Suppressor macrophage treated with lipopolysaccharide for 1 hour (primary cell): Measurements from ENCODE around the gene ING3.
"Not testable (repeated sequence)": the region's sequence is repeated elsewhere in the genome, so short reads cannot be mapped to it uniquely, and the experiment has no call there.

Experiments used
- DNase-seq, 3 donors: peaks; one replicate each; pipeline ENCODE4 v3.0.0-alpha.2; 2020 to 2022

ING3 gene

DNA sequence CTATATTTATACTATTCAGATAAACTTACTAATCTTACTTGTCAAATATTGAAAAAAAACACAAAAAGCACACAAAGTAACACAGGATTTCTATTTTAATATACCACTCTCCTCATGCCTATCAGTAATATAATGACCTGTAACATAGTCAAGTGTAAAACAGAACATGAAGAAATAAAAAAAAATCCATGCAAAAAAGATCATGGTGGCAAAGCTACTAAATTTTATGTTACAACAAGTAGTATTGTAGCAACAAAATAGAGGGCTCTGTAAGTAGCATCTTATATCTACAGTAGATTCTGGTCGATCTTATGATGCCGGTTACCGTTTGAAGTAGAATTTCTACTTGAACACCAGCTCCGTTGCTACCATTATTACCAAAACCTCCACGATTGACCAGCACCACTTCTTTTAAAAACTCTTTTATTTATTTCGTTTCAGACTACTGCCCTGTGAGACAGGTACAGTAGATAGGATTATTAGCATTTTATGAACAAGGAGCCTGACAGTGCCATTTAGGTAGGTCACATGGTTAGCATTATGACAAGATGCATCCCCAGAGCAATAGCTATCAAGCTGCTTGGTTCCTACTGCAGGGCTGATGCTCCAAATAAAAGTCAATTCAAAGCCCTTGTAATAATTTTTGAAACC is 40.0 kb downstream of the ING3 start:
- no peak for DNase-seq

DNA sequence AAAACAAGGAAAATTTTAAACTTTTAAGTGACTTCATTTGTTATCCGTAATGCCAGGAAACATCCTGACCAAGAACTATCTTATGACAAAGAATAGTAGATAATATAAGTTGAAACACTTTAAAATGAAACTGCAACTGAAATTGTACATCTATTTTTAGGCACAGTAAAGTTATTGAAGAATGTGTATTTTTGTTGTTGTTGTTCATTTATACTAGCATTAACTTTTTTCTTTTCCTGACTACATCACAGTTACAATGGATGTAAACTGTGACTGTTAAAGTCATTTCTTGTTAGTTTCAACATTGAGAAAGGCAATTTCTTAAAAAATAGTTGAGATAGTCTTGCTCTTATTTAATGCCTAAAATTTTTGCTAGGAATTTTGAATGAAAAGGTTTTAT is 40.6 kb downstream of the ING3 start:
- DNase-seq = peak in 1 of 3 donors; percentile 42

DNA sequence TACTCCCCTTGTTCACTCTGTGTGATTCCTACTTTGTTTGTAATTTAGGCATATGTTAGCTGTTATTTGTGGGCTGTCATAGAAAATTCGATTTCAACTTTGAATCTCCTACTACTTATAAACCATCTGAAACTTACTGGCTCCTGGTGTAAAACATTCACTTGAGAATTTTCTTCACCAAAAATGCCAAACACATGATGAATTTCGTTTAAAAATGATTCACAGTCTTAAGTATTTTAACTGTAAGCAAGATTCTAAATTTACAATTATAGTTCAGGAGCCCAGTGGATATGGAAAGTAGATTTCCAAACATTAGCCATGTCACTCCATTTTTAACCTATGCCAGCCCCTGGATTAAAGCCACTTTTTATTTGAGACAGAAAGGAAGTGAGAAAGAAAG is 41.0 kb downstream of the ING3 start:
- DNase-seq = no peak

DNA sequence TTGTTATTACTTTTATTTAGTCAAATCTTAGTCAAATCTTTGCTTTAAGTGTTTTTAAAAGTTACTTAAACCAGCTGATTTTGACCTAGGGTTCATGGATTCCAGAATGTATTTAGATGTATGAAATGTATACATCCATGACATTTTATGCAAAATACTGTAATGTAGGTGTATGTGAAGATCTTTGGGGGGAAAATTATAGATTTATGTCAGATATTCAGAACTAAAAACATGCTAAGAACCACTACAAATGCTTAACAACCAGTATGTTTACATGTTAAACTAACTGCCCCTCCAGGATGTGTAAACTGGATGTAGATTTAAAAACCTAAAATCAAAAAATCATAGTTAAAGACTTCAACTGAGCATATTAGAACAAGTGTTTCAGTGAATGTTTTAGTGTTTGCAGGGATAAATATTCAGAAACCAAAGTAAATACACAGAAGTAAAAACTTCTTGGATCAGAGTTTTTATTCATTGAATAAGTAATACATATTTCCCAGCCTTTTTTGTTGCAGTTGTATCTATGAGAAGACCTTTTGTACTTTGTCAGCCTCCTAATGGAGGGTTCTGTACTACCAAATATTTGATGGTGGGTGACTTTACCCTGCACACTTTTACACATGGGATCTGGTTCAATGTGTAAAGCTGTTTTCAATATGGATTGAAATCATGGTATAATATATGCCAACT is 41.8 kb downstream of the ING3 start:
- DNase-seq = no peak

DNA sequence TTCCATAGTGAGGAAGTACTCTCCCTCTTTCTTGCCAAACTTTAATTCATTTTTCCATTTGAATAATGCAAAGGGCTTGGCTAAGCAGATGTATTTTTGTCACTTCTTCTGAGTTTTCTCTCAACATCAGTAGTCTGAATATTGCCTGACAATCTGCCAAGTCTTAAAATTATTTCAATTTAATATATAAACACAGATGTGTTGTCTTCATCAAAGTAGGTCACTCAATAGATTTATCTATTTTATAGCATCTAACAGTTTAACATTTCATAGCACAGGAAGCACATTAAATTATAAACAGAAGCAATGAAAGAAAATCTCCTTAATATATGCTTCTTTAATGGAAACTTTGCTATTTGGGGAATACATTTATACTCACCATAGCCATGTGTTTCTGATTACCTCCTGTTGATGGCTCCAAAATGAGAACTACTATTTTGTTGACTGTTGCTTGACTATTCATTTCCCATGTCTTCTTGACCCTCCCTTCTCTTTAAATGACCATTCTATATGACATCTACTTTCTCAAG is 42.5 kb downstream of the ING3 start:
- no peak for DNase-seq

DNA sequence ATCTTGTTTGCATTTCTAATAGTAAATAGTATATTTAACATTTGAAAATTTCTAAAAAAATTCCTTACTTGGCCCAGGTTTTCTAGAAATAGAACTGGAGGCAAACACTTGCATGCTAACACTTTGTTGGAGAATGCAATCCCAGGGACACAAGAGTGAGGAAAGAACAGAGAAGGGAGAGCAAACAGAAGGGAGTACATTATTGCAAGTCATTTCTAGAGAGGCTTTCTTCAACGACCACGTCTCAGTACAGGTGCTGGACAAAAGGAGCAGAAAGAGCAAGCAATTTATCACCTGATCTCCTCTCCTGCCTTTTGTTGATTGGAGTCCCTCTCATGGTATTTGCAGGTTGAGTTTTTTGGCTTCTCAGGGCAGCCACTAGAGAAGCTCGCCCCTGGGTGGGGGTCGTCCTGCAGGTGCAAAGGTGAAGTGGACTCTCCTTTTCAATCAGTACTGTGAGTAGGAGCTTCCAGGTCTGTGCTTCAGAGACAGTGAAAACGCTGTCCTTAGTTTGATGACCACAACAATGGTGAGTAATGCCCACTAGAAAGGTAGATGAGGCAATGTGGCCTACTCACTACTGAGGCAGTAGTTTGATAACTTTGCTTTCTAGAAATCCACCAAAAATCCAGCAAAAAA is 43.1 kb downstream of the ING3 start:
- DNase-seq = peak in 2 of 3 donors; percentile 28 to 55

DNA sequence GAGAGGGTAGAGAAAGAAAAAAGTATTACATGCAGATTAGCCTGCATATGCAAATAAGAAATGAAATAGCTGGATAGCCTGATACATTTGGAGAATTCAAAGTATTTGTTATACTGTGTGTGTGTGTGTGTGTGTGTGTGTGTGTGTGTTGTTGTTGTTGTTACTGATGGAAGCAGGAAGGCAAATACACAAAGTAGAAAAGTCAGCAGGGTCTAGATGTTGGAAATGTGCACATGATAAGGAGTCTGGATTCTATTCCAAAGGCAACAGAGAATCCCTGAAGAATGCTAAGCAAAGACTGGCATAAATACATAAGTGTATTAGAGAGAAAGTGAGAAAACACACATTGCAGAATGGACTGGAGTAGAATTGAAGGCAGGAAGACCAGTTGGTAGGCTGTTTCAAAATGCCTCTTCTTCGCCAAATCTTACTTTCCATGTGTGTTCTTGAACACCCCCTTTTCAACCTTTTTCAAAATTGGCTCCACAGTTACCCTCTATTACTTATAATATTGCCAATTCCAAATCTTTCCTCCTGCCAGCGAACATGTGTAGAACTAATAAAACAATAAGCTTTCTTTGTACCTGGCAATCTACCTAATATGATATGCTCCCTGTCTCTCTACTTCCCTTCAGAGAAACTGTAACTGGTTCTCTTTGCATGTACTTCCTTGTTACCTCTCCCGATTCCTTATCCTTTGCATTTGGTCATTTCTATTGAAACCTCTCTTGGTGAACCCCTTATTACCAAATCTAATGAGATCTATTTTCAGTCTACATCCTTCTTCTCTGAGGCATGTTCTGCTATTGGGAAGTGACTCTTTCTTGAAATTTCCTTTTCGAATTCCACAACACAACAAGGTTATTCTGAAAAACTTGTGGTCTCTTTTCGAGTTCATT is 44.2 kb downstream of the ING3 start:
- DNase-seq = peak in 2 of 3 donors; percentile 55 to 62

DNA sequence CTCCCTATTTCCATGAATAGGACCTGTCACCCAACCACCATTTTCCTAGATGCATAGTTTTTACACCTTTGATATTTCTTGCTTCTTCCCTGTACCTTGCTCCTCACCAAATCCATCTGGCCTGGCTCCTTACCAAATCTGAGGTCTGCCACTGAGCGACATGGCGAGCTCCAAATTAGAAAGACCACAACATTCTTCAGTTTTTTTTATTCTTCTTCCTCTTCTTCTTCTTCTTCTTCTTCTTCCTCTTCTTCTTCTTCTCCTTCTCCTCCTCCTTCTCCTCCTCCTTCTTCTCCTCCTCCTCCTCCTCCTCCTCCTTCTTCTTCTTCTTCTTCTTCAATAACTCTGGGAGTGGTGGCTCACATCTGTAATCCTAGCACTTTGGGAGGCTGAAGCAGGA is 45.1 kb downstream of the ING3 start:
- DNase-seq = no peak

DNA sequence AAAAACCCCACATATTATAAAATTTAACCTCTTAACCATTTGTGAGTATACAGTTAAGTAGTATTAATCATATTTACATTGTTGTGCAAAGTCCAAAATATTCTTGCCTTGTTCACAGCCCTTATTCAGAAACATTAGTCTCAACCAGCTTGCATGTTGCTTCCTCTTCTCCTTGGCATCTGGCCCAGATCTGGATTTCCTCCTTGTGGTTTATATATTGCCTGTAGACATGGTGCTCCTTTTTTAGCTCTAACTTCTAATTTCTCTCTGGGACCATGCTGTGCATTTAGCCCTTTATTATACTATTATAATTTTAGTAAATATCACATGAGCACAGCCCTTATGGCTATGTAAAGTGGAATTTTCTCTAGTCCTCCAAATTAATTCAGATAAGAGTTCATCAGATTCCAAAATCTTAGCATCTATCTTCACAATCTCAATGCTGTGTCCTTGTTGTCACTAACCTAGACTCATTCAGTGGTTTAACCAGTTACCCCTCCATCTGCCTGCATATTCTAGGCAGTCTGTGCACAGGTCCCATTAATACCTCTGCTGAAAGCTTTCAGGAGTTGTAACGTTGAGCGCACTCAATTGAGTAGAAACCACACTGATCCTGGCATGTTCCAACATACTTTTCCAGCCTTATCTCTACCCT is 45.9 kb downstream of the ING3 start:
- DNase-seq = peak; percentile 88 to 95 (median 94)

DNA sequence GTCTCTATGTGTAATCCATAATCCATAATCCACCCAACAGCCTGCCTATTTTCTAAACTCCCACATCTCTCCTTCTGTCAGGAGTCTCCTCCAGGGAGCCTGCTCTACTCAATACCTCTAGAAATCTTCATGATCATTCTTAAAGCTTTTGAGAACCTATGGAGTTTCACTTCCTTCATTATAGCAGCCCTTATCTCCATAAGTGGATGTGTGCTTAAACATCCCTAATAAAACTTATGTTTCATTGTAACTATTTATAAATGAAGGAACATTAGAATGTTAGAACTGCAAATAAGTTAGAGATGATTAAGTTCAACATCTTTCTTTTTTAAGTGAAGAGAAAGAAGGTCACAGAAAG is 46.4 kb downstream of the ING3 start:
- no peak for DNase-seq

DNA sequence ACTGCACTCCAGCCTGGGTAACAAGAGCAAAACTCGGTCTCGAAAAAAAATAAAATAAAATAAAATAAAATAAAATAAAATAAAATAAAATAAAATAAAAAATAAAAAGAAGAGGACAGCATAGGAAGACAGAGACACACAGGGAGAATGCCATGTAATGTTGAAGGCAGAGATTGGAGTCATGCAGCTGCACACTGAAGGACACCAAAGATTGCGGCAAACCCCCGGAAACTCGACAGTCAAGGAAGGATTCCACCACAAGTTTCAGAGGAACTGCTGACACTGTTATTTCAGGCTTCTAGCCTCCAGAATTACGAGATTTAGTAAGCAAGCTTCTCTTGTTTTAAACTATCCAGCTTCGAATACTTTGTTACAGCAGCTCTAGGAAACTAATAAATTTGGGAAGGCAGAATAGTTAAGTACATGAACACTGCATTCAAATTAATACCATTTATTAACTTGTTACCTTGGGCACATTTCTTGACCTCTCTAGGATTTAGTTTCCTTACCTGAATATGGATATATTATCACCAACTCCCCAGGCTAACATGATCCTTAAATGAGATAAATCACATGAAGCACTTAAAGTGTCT is 47.4 kb downstream of the ING3 start:
- DNase-seq = peak; percentile 81 to 84 (median 82)

DNA sequence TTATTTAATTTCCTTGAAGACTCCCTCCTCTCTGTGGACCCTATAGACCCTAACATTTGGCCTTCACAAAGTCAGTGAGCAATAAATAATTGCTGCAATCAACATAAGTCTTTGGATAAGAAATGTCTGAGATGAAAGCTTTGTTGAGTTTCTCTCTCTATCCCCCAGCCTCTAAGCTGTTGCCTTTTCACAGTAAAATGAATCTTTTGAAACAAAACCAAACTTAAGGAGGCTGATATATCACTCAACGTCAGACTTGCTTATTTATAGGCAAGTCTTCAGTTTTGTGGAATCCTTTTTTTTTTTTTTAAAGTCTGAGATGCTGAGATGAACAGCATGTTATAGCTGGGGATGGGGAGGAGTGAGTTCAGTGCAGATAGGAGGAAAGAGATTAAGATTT is 47.9 kb downstream of the ING3 start:
- no peak for DNase-seq

DNA sequence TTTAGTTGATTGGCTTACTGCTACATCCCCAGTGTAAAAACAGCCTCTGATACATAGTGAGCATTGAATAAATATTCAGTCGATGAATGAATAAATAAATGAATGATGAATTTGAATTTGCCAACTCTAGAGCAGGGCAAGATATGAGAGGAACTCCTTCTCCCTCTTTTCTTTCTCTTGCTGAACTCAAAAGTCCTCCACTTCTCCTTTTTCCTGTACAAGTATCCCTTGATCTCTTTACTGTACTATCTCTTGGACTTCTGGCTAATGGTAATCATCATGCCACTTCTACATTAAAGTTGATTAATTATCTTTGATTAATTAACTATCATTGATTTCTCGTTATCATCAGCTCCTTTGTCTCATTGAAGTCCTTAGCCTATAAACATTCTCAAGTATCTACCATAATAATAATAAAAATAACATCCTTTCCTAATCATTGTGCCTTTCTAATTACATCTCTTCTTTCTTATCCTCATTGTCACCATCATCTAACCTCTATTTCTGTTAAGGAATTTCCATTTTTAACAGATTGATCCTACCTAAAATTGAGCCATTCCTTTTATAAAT is 48.5 kb downstream of the ING3 start:
- no peak for DNase-seq

DNA sequence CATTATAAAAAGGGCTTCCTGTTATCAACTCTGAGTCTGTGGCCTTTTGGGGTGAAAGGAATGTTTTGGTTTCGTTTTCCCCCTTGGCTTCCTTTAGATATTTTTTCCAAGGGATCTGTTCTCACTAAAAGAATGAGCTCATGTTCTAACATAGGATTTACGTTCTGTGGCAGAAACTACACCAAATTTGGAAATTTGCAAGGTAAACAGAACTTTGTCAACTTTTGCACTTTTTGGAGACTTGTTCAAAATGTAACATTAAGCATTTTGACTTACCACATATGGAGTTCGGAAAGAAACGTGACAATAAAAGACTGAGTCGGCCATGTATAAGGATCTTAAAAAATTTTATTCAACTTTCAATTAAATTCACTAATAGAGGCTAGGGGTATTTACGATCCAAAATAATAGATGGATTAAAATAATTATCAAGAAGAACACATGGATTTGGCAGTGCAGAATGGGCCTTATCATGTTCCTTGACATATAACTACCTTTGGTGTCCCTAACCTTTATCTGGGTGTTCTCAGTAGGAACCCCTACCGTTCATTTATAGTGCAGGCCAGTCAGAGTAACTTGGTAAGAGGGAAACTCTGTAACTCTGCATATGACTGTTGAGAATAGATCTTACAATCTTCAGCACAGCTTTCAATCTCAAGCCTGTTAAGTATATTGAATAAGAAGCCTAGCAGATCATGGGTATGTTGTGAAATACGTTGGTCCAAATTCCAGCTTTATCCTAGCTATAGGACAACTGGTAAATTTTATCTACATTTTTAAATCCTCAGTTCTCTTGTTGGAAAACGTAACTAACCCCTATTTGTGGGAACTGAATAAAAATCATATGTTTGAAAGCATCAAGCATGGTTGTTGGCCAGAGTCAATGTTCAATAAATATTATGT is 49.8 kb downstream of the ING3 start:
- peak; percentile 67 to 87 (median 69) for DNase-seq

DNA sequence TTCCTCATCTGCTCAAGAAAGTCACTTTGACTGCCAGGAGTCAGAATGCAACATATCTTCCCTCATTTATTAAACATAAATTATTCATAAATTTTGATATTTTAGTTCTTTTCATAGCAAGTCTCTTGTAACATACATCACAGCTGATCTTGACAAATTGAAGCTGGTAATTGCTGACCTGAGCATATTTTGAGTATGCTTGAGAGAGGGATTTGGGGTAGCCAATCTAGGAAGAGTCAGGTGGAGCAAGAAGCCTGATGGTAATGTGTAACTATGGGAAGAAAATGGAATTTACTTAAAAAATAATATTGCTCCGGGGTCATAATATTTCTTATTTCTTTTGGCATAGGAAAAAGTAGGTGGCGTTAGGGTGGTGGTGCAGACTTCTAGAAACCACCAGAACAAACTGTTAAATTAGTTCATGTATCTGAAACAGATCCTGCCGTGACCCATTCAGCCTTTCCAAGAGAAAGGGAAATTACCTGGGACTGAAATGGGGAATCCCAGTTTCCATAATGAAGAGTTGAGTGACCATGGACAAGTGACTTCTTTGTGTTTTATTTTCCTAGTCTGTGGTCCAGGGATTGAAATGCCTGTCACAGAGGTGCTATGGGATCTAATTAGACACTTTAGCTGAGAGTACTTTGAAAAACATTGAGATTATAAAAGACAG is 50.8 kb downstream of the ING3 start:
- DNase-seq = peak; percentile 56 to 76 (median 57)

DNA sequence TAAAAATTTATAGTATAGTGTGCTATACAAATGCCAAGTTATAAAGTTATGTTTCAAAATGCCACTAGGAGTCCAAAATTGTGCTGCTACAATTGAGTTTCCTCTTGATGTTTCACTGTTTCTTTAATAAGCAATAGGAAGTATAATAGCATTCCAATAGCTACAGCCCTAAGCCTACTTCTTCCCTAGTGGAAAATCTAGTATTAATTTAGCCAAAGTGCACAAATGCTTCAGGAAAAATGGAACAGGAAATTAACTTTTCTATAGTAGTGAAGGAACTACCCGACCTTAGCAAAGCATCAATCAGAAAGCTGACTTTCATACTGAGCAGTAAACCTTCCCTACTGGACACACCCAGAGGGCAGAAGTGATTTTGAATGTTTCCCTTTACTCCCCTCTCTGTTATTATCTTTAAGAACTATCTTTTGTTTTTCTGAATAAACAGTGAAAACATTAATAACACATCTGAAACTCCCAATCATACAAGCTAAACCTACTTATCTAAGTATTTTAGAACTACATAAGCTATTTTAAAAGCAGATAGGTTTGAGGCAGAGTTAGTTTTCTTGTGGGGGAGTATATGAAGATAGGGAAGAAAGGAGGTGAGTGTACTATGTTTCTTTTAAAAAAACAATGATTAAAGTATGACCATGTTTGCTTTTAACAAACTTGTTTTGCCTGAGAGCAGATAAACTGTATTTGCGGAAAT is 51.6 kb downstream of the ING3 start:
- DNase-seq = no peak

DNA sequence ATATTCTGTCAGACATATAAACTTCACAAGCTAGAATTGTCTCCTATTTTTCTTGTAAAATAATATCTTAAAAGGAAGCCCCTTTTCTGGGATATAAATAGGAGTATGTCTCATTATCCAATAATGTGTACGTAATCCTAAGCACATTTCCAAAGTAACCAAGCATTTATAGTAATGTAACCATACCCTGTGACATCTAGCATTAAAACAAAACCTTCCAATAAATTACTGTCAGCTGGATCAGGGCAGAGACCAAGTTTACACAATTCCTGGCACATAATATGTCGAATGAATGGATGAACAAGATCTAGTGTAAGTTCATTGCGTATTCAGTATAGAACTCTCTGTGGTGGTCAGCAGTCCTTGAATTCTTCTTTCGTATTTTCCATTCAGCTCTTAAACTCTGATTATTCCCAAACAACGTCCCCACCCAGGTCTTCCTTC is 52.2 kb downstream of the ING3 start:
- no peak for DNase-seq

DNA sequence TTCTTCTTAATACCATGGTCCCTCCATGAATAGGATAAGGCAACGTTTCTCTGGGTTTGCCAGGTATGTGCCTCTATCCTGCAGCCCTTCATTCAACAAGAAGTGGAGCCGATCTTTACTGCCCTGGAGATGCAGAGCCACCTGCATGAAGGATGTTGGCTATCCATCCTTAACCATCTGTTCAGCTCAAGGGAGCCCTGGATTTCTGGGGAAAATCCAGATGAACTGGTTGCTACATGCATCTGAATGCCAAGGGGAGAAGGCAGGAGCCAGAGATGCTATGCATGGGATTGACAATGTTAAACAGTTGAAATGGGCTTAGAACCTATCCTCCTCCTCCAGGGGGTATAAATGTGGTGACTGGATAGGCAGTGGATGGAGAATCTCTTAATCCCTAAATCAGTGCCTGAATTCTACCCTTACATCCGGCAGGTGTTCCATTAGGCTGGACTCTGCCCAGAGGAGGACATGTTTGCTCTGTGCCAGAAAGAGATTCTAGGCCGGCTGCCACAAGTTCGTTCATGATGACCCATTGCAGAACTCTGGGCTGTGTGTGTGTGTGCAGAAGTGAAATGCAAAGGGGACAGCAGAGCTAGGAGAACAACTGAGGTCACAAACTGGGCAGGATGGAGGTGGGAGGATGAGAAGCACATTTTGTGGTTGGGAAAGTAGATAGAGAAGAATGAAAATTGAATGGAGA is 53.6 kb downstream of the ING3 start:
- no peak for DNase-seq

DNA sequence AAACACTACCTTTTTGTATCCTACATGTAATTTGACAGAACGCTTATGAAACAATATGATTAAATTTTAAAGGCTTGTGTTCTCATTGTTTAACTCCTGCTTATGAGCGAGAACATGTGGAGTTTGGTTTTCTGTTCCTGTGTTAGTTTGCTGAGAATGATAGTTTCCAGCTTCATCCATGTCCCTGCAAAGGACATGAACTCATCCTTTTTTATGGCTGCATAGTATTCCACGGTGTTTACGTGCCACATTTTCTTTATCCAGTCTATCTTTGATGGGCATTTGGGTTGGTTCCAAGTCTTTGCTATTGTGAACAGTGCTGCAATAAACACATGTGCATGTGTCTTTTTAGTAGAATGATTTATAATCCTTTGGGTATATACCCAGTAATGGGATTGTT is 54.5 kb downstream of the ING3 start:
- not testable (repeated sequence) for DNase-seq
